ENCODE data around the gene FOXC2. TPM values are rescaled to one million over a fixed set of nuclear protein-coding genes. Genes with fewer than 3 reads are reported as not detected.

FOXC2 gene
- total and polyA plus RNA-seq, 2 of the 13 experiments (the other 11 are each of a cell fraction or from before 2014, with no cell fraction given): not detected

GRCh38 chr16:86567701-86568581, 1.3 kb downstream of the FOXC2 start:
- Histone ChIP-seq H2AFZ (ENCODE audit: low read length) (no peak overlapping the region), H3K9me3 (ENCODE audit: low read length) (no peaks in the 10 kb centered on the region), H3K4me2 (ENCODE audit: low read depth, low read length) (no peak overlapping the region), H3K9ac (ENCODE audit: insufficient read depth, low read depth, low read length) (no peak overlapping the region), H4K20me1 (ENCODE audit: insufficient read depth, low read length) (no peaks in the 10 kb centered on the region), H3K36me3 (replicated peaks in 1 of 2; ENCODE audit: control insufficient read depth in 1 of 2, insufficient read depth in 2 of 2, low read length in 2 of 2) (no peaks in the 10 kb centered on the region), H3K27me3 (ENCODE audit: control insufficient read depth in 1 of 2, insufficient read depth in 2 of 2, low read length in 2 of 2) (peaks cover 20 to 78% of the 10 kb centered on the region in 2 experiments), H3K4me1 (ENCODE audit: insufficient read depth, low read length) (no peaks in the 10 kb centered on the region), H3K4me3 (replicated peaks in 1 of 3; ENCODE audit: insufficient read depth in 1 of 3, low read depth in 2 of 3, low read length in 3 of 3) (no peak overlapping the region), H3K27ac (ENCODE audit: extremely low read length, insufficient read depth, low read length) (no peak overlapping the region), H3K79me2 (ENCODE audit: insufficient read depth, low read length) (no peaks in the 10 kb centered on the region)
- POLR2A ChIA-PET: no interaction called here
- intact Hi-C loops (cut with micrococcal nuclease; ENCODE audit: unreplicated experiment) (no loop called here), in situ Hi-C loops (cut with HindIII; ENCODE audit: extremely low pct_ligation_motif_present, low pct_unique_long_range_greater_than_20kb) (loop anchor here (5.0 to 10.0 kb wide), 4 partner anchors 307 to 707 kb away; no protein-coding TSS in a partner anchor)
- DNase-seq (ENCODE audit: low spot score) (no peak), FAIRE-seq (no peak), ATAC-seq (no peak; the same call in 2 of the 3 replicates)
- no TSS peak for BruUV-seq (replicated peaks)
- WGBS (ENCODE audit: low lambda C conversion rate): 49% methylated on average over 69 of the region's 116 CpGs
- CTCF ChIA-PET (ENCODE audit: low intra/inter-chr PET ratio, low total read pairs): no interaction called here
- TF ChIP-seq ZBTB2 (CRISPR knock-in tag; IDR thresholded peaks at IDR 0.05; ENCODE audit: low read depth) (no peak), BRF2 (CRISPR knock-in tag; IDR thresholded peaks at IDR 0.05) (no peak), ZNF318 (CRISPR knock-in tag; IDR thresholded peaks at IDR 0.05) (no peak), ZNF552 (CRISPR knock-in tag; IDR thresholded peaks at IDR 0.05; ENCODE audit: borderline replicate concordance) (no peak), ZNF547 (CRISPR knock-in tag; IDR thresholded peaks at IDR 0.05) (no peak), BCLAF1 (IDR thresholded peaks at IDR 0.05) (no peak), TBP (CRISPR knock-in tag; IDR thresholded peaks at IDR 0.05) (no peak)
